B cell (primary cell): ENCODE data around the gene C6orf89. TPM values are rescaled to one million over a fixed set of nuclear protein-coding genes. Genes with fewer than 3 reads are reported as not detected.

Experiments
- ATAC-seq: fragments of 200-7000 bp; cut with Tn5 transposase; one replicate; pipeline ENCODE4 v1.10.0; 2021; ENCODE audit warnings: low read depth, mild to moderate bottlenecking, moderate number of reproducible peaks, moderate library complexity
- CTCF ChIA-PET: fragments of 350-600 bp; sonication (Branson Sonifier 250); formaldehyde crosslinking; loops from one replicate; lab custom pipeline; 2021; ENCODE audit warnings: antibody characterized with exemption, inconsistent platforms; lab: Charles Lee
- POLR2A ChIA-PET: fragments of 350-600 bp; sonication (Branson Sonifier 250); formaldehyde crosslinking; loops from one replicate; lab custom pipeline; 2021; ENCODE audit warnings: antibody characterized with exemption; lab: Charles Lee
- DNase-seq: peaks from one replicate; pipeline ENCODE4 v3.0.0; 2013
- H2AFZ ChIP-seq: 2 replicates; pipeline ENCODE4 v1.6.1; 2012; ENCODE audit warnings: mild to moderate bottlenecking, low read depth, low read length; ENCODE audit not compliant: insufficient read depth, poor library complexity, severe bottlenecking
- H3K27ac ChIP-seq, 2 donors: 1 replicate in 1 of 2; 2 replicates in 1 of 2; pipeline ENCODE4 v1.5.1; 2012 to 2013; ENCODE audit warnings: low read length in 2 of 2, mild to moderate bottlenecking in 2 of 2, moderate library complexity in 1 of 2
- H3K27me3 ChIP-seq, 4 experiments: fragments of 200-600 bp in 1 of 4; sonication (generic) in 1 of 4; replicated peaks in 1 of 4; 1 replicate in 2 of 4; 2 replicates in 2 of 4; pipeline versions ENCODE4 v1.6.1 to v1.7.0; 2013 to 2016; ENCODE audit warnings: low read length in 3 of 4, mild to moderate bottlenecking in 2 of 4, mixed read lengths in 1 of 4, moderate library complexity in 1 of 4; ENCODE audit not compliant: insufficient read depth in 4 of 4, control insufficient read depth in 3 of 4; ENCODE audit errors: control extremely low read depth in 1 of 4
- H3K36me3 ChIP-seq, 2 experiments: replicated peaks in 1 of 2; 1 replicate in 1 of 2; 2 replicates in 1 of 2; pipeline versions ENCODE4 v1.6.1 to v1.7.1; 2013; ENCODE audit warnings: low read length in 1 of 2; ENCODE audit not compliant: insufficient read depth in 2 of 2, control insufficient read depth in 1 of 2; ENCODE audit errors: control extremely low read depth in 1 of 2, extremely low read depth in 1 of 2
- H3K4me1 ChIP-seq, 2 donors: fragments of 200-600 bp in 1 of 2; sonication (generic) in 1 of 2; 1 replicate in 1 of 2; 2 replicates in 1 of 2; pipeline versions ENCODE4 v1.5.1 to v1.6.1; 2013 to 2017; ENCODE audit warnings: low read length in 2 of 2; ENCODE audit not compliant: control insufficient read depth in 2 of 2, insufficient read depth in 2 of 2
- H3K4me2 ChIP-seq: replicated peaks from 2 replicates; pipeline ENCODE3; 2012; ENCODE audit warnings: mild to moderate bottlenecking, low read depth, low read length; ENCODE audit not compliant: poor library complexity, severe bottlenecking
- H3K4me3 ChIP-seq, 5 experiments: fragments of 200-600 bp in 1 of 5; sonication (generic) in 1 of 5; 1 replicate in 3 of 5; 2 replicates in 2 of 5; pipeline versions ENCODE4 v1.5.1 to v1.7.0; 2011 to 2016; ENCODE audit warnings: low read length in 4 of 5, mild to moderate bottlenecking in 4 of 5, low read depth in 2 of 5, control low read depth in 1 of 5, moderate library complexity in 1 of 5; ENCODE audit not compliant: insufficient read depth in 1 of 5; ENCODE audit errors: control extremely low read depth in 1 of 5, extremely low read depth in 1 of 5
- H3K79me2 ChIP-seq: fragments of 200-600 bp; sonication (generic); one replicate; pipeline ENCODE4 v1.6.0; 2016; ENCODE audit warnings: low read length; ENCODE audit not compliant: control insufficient read depth, insufficient read depth
- H3K9ac ChIP-seq: fragments of 200-600 bp; sonication (generic); 2 replicates; pipeline ENCODE4 v1.6.1; 2017; ENCODE audit warnings: mild to moderate bottlenecking, low read length, moderate library complexity
- H3K9me3 ChIP-seq, 3 donors: one replicate each; pipeline versions ENCODE4 v1.6.1 to v1.7.1; 2013; ENCODE audit warnings: low read length in 2 of 3; ENCODE audit not compliant: control insufficient read depth in 2 of 3, insufficient read depth in 1 of 3; ENCODE audit errors: control extremely low read depth in 1 of 3
- H4K20me1 ChIP-seq: 2 replicates; pipeline ENCODE4 v1.6.0; 2012; ENCODE audit warnings: mild to moderate bottlenecking, low read length; ENCODE audit not compliant: insufficient read depth, control insufficient read depth, poor library complexity, severe bottlenecking
- H3K27ac Mint-ChIP-seq: one replicate; pipeline ENCODE4 v1.8.0; 2021; ENCODE audit warnings: mixed read lengths
- H3K27me3 Mint-ChIP-seq: one replicate; pipeline ENCODE4 v1.8.0; 2021; ENCODE audit warnings: mixed read lengths
- H3K4me1 Mint-ChIP-seq: one replicate; pipeline ENCODE4 v1.8.0; 2021; ENCODE audit warnings: mixed read lengths
- H3K4me3 Mint-ChIP-seq: one replicate; pipeline ENCODE4 v1.8.0; 2021; ENCODE audit warnings: mixed read lengths
- H3K9me3 Mint-ChIP-seq: one replicate; pipeline ENCODE4 v1.8.0; 2022; ENCODE audit warnings: mixed read lengths; ENCODE audit not compliant: insufficient read depth
- EZH2 ChIP-seq: IDR thresholded peaks from 2 replicates; pipeline ENCODE4 v1.6.1; 2012; ENCODE audit warnings: borderline replicate concordance, low read depth, mild to moderate bottlenecking, moderate library complexity, low read length; ENCODE audit not compliant: insufficient read depth, poor library complexity, severe bottlenecking
- WGBS: methylation state at CpG from one replicate; pipeline ENCODE4 v1.1.5; 2013; ENCODE audit warnings: missing lambda C conversion rate; ENCODE audit not compliant: insufficient coverage; 5-methylcytosine and 5-hydroxymethylcytosine counted together
- intact Hi-C: fragments of 100-400 bp; cut with micrococcal nuclease; formaldehyde crosslinking; loops from one replicate; pipeline ENCODE4 v1.10.0; 2022
- polyA plus RNA-seq: library from polyadenylated mRNA; depleted of rRNA; stranded (reverse); fragments of >200 nt; gene quantifications from 2 replicates; pipeline ENCODE4 v1.2.3, GENCODE V29; 2012
- total RNA-seq, 2 donors: library from RNA; stranded (reverse); fragments of 120-200 nt in 1 of 2; gene quantifications; 1 replicate in 1 of 2; 2 replicates in 1 of 2; pipeline versions ENCODE4 v1.2.3 to v1.2.4, GENCODE V29; 2013 to 2022
- TF ChIP-seq, protein P1 (sequence below): fragments of 200-600 bp; IDR thresholded peaks from one replicate; pipeline ENCODE4 v1.8.0; 2022; ENCODE audit warnings: antibody characterized with exemption, mild to moderate bottlenecking

C6orf89 gene
- total and polyA plus RNA-seq, 2 donors (not counting 1 experiment from before 2014, with no cell fraction given), result 13.0 to 35.3 TPM

DNA sequence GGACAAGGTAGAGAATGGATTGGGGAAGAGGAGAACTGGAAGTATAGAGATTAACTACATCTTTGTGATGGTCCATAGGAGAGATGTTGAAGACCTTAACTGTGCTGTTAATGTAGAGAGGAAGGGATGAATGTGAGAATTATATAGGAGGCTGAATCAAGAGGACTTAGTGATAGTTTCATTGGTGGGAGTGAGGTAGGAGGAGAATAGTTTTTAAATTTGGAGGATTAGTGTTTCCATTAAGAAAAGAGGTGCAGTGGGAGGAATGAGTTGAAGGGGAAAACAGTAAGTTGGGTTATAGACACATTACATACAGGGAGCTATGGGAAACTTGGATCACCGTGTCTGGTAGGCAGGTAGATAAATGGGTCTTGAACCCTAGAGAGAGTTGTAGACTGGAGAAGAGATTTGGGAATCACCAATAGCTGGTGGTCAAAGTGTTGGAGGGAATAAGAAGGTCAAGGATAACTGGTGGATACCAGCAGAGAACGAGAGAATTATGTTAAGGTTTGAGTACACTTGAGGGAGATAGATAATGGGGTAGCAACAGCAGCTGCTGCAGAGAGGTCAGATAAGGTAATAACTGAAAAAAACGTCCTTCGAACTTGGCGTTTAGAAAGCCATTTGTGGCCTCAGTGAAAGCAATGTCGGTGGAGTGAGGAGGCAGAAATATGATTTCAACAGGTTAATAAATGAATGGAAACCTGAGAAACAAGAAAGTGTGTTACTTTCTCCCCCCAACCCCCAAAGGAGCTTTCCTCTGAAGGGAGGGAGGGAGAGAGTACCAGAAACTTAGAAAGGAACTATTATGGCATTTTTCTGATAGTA is 3.1 kb downstream of the C6orf89 start:
- CTCF ChIA-PET, result interaction anchor here (1.0 to 2.3 kb wide), 7 partner anchors 9 to 284 kb away, joined by 3 to 11 read pairs (median 4); partner anchors contain the start of genes MTCH1 and PPIL1

More for the DNA sequence above, 3.1 kb downstream of the C6orf89 start:
- peaks cover 2 to 6% of the 10 kb centered on the region in 2 experiments for H3K36me3 ChIP-seq
- WGBS, result 77% methylated on average over 5 of the region's 6 CpGs
- H3K9ac ChIP-seq, result no peak overlapping the region
- no peak overlapping the region for H3K4me3 Mint-ChIP-seq
- H3K27ac Mint-ChIP-seq, result no peak overlapping the region
- H3K27ac ChIP-seq, result no peak overlapping the region
- H3K27me3 ChIP-seq, result no peaks in the 10 kb centered on the region
- H3K9me3 Mint-ChIP-seq, result no peaks in the 10 kb centered on the region
- H4K20me1 ChIP-seq, result peaks cover 10% of the 10 kb centered on the region
- H3K9me3 ChIP-seq, result no peaks in the 10 kb centered on the region
- no peak overlapping the region for H3K4me3 ChIP-seq
- no peaks in the 10 kb centered on the region for H3K27me3 Mint-ChIP-seq
- H3K79me2 ChIP-seq, result peaks cover 42% of the 10 kb centered on the region
- no peak for DNase-seq
- POLR2A ChIA-PET, result no interaction called here
- peaks cover 17 to 22% of the 10 kb centered on the region in 2 donors for H3K4me1 ChIP-seq
- ATAC-seq, result no peak
- no peak overlapping the region for H3K4me2 ChIP-seq
- TF ChIP-seq EZH2, result no peak
- TF ChIP-seq, protein P1, sequence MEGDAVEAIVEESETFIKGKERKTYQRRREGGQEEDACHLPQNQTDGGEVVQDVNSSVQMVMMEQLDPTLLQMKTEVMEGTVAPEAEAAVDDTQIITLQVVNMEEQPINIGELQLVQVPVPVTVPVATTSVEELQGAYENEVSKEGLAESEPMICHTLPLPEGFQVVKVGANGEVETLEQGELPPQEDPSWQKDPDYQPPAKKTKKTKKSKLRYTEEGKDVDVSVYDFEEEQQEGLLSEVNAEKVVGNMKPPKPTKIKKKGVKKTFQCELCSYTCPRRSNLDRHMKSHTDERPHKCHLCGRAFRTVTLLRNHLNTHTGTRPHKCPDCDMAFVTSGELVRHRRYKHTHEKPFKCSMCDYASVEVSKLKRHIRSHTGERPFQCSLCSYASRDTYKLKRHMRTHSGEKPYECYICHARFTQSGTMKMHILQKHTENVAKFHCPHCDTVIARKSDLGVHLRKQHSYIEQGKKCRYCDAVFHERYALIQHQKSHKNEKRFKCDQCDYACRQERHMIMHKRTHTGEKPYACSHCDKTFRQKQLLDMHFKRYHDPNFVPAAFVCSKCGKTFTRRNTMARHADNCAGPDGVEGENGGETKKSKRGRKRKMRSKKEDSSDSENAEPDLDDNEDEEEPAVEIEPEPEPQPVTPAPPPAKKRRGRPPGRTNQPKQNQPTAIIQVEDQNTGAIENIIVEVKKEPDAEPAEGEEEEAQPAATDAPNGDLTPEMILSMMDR, result no peak
- intact Hi-C loops, result loop anchor here (5.0 kb wide), 3 partner anchors 98 to 463 kb away; partner anchors contain the start of genes MTCH1 and RNF8
- peaks cover 35% of the 10 kb centered on the region for H3K4me1 Mint-ChIP-seq
- no peak overlapping the region for H2AFZ ChIP-seq
